ENCODE measurements around the gene CSRNP3.

- TF ChIP-seq CEBPB (IDR thresholded peaks at IDR 0.05) (no peak), TCF12 (IDR thresholded peaks at IDR 0.05; ENCODE audit: low read depth) (no peak), EGR1 (IDR thresholded peaks at IDR 0.05) (no peak), RAD21 (IDR thresholded peaks at IDR 0.05; ENCODE audit: low read depth) (no peak)
Measured at GRCh38 chr2:165720511-165720910, 251.0 kb downstream of the CSRNP3 start.
